Lung (tissue), 12 donors: Measurements from ENCODE around the gene PDS5B. TPM values are rescaled to one million over a fixed set of nuclear protein-coding genes. Genes with fewer than 3 reads are reported as not detected.

Experiments used
- ATAC-seq: fragments of 200-7000 bp; cut with Tn5 transposase; one replicate; pipeline ENCODE4 v1.9.1; 2020; ENCODE audit warnings: moderate number of reproducible peaks; ENCODE audit not compliant: insufficient read depth, low FRiP score
- DNase-seq, 3 donors: peaks; one replicate each; pipeline ENCODE4 v3.0.0-alpha.2; 2013 to 2017
- H3K27ac ChIP-seq, 2 donors: one replicate each; pipeline ENCODE4 v1.5.1; 2013; ENCODE audit warnings: mild to moderate bottlenecking in 2 of 2, moderate library complexity in 2 of 2, control low read depth in 1 of 2, inconsistent platforms in 1 of 2, low read depth in 1 of 2, low read length in 1 of 2
- H3K27me3 ChIP-seq, 3 donors: one replicate each; pipeline ENCODE4 v1.5.1; 2013; ENCODE audit warnings: low read length in 2 of 3; ENCODE audit not compliant: control insufficient read depth in 3 of 3, insufficient read depth in 3 of 3
- H3K36me3 ChIP-seq, 4 donors: one replicate each; pipeline ENCODE4 v1.5.1; 2013; ENCODE audit warnings: low read length in 4 of 4, mild to moderate bottlenecking in 1 of 4, moderate library complexity in 1 of 4; ENCODE audit not compliant: control insufficient read depth in 4 of 4, insufficient read depth in 4 of 4
- H3K4me1 ChIP-seq, 5 donors: one replicate each; pipeline ENCODE4 v1.5.1; 2013; ENCODE audit warnings: low read length in 5 of 5, mild to moderate bottlenecking in 2 of 5, moderate library complexity in 1 of 5; ENCODE audit not compliant: control insufficient read depth in 5 of 5, insufficient read depth in 5 of 5
- H3K4me3 ChIP-seq: one replicate; pipeline ENCODE4 v1.5.1; 2013; ENCODE audit warnings: mild to moderate bottlenecking, control low read depth, moderate library complexity
- H3K9ac ChIP-seq, 2 donors: one replicate each; pipeline ENCODE4 v1.5.1; 2013; ENCODE audit warnings: low read length in 2 of 2, control low read depth in 1 of 2; ENCODE audit not compliant: insufficient read depth in 1 of 2
- H3K9me3 ChIP-seq, 4 donors: one replicate each; pipeline ENCODE4 v1.5.1; 2013; ENCODE audit warnings: low read length in 3 of 4, mild to moderate bottlenecking in 1 of 4, moderate library complexity in 1 of 4; ENCODE audit not compliant: control insufficient read depth in 4 of 4, insufficient read depth in 3 of 4
- whole genome bisulfite sequencing, 2 donors: extraction: QIAGEN DNeasy Blood & Tissue Kit; methylation state at CpG; one replicate each; pipeline ENCODE4 v1.1.7; 2013; 5-methylcytosine and 5-hydroxymethylcytosine counted together
- polyA plus RNA-seq, 2 donors: library from polyadenylated mRNA; stranded (reverse); fragments of 200-250 nt; gene quantifications; one replicate each; pipeline ENCODE4 v1.2.1, GENCODE V29; 2013
- total RNA-seq, 2 donors: library from RNA; depleted of rRNA in 1 of 2; stranded (reverse); fragments of >200 nt in 1 of 2; gene quantifications; one replicate each; pipeline ENCODE4 v1.2.1, GENCODE V29; 2014 to 2021
- TF ChIP-seq, protein P1 (sequence below): IDR thresholded peaks from 2 replicates; pipeline ENCODE4 v1.5.1; 2012; ENCODE audit warnings: mild to moderate bottlenecking; ENCODE audit errors: control extremely low read depth, extremely low read depth
- donor health status: control.
- donor health status: control.
- donor health status: Bipolar disorder and iron deficiency.
- donor health status: healthy.
- donor health status: DM: yes; HTN: yes; CAD: no.

PDS5B gene
- total and polyA plus RNA-seq, 4 donors, result 5.3 to 111 (median 19.3) TPM

DNA sequence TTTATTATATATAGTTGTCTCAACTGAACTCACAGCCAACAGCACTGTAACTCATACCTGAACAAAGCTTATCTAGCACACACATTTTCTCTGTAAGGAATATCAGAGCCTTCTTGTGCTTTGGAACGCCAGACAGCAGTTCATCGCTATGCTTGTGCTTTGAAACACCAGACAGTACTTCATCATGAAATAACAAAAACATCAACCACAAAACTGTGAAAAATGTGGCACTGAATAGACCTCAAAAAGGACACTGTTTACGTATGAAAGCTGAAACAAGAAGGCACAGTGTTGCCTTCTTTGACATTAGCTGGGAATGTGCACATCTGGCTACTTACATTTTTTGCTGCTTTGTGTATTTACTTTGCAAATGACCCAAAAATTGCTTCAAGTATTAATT, 160.2 kb downstream of the PDS5B start:
- Histone ChIP-seq H3K4me3 (no peak overlapping the region), H3K4me1 (no peaks in the 10 kb centered on the region), H3K27me3 (no peaks in the 10 kb centered on the region), H3K9ac (no peak overlapping the region), H3K36me3 (peaks cover 3 to 15% (median 11%) of the 10 kb centered on the region in 4 donors), H3K9me3 (no peaks in the 10 kb centered on the region), H3K27ac (no peak overlapping the region)
- 84 to 90% methylated on average over 3 of the region's 3 CpGs for WGBS, 2 donors
- ATAC-seq (no peak), DNase-seq (no peak)
- TF ChIP-seq, protein P1, sequence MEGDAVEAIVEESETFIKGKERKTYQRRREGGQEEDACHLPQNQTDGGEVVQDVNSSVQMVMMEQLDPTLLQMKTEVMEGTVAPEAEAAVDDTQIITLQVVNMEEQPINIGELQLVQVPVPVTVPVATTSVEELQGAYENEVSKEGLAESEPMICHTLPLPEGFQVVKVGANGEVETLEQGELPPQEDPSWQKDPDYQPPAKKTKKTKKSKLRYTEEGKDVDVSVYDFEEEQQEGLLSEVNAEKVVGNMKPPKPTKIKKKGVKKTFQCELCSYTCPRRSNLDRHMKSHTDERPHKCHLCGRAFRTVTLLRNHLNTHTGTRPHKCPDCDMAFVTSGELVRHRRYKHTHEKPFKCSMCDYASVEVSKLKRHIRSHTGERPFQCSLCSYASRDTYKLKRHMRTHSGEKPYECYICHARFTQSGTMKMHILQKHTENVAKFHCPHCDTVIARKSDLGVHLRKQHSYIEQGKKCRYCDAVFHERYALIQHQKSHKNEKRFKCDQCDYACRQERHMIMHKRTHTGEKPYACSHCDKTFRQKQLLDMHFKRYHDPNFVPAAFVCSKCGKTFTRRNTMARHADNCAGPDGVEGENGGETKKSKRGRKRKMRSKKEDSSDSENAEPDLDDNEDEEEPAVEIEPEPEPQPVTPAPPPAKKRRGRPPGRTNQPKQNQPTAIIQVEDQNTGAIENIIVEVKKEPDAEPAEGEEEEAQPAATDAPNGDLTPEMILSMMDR, result no peak

DNA sequence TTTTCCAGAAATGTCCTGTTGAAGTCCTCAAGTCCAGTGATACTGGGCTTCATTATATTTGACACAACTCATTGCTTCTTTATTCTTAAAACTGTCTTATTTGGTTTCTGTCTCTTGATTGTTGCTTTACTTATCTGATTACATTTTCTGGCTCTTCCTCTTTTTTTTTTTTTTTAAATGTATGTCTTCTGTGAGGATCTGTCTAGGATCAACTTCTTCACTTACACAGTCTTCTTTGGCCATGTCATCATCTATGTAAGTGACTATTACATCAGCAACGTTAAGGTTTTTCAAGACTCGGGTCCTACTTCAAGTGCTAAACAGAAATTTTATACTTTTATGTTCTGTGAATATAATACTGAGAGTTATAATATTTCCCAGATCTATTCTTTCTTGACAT, 162.1 kb downstream of the PDS5B start:
- Histone ChIP-seq H3K4me3 (no peak overlapping the region), H3K36me3 (peaks cover 3 to 14% (median 11%) of the 10 kb centered on the region in 4 donors), H3K4me1 (no peaks in the 10 kb centered on the region), H3K9ac (no peak overlapping the region), H3K27me3 (no peaks in the 10 kb centered on the region), H3K9me3 (no peaks in the 10 kb centered on the region), H3K27ac (no peak overlapping the region)
- WGBS, 2 donors, result 79 to 94% methylated on average over 2 of the region's 2 CpGs
- no peak for ATAC-seq
- TF ChIP-seq, protein P1, result no peak
- DNase-seq, result no peak

DNA sequence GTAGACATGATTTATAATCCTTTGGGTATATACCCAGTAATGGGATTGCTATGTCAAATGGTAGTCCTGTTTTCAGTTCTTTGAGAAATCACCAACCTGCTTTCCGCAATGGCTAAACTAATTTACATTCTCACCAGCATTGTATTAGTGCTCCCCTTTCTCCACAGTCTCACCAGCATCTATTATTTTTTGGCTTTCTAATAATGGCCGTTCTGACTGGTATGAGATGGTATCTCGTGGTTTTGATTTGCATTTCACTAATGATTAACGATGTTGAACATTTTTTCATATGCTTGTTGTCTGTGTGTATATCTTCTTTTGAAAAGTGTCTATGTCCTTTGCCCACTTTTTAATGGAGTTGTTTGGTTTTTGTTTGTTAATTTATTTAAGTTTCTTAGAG, 165.1 kb downstream of the PDS5B start:
- Histone ChIP-seq H3K27me3 (no peaks in the 10 kb centered on the region), H3K36me3 (peaks cover 2 to 30% (median 9%) of the 10 kb centered on the region in 4 donors), H3K4me3 (no peak overlapping the region), H3K4me1 (no peaks in the 10 kb centered on the region), H3K9me3 (no peaks in the 10 kb centered on the region), H3K9ac (no peak overlapping the region), H3K27ac (no peak overlapping the region)
- TF ChIP-seq, protein P1, result no peak
- ATAC-seq, result no peak
- DNase-seq, result no peak
- WGBS, 2 donors, result 86 to 88% methylated on average over 4 of the region's 4 CpGs

DNA sequence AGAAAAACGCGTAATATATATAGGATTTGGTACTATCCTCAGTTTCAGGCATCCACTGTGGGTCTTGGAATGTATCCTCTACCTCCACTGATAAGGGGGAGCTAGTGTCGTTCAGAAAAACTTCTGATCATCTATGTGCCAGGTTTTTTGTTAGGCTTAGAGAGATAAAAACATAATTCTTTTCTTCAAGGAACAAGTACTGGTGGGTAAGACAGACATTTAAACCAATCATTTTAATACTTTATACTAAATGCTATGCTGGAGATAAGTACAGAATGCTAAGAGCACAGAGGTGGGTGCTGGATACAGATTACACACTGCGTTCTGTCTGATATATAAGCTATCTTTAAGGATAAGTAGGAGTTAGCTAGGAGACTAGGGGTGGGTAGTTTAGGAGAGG, 166.1 kb downstream of the PDS5B start:
- peaks cover 2 to 24% (median 5%) of the 10 kb centered on the region in 4 donors for H3K36me3 ChIP-seq
- H3K9me3 ChIP-seq, result no peaks in the 10 kb centered on the region
- TF ChIP-seq, protein P1, result no peak
- ATAC-seq (no peak), DNase-seq (no peak)
- H3K27me3 ChIP-seq, result no peaks in the 10 kb centered on the region
- WGBS, 2 donors, result 92 to 98% methylated on average over 4 of the region's 4 CpGs
- H3K4me3 ChIP-seq, result no peak overlapping the region
- H3K4me1 ChIP-seq, result no peaks in the 10 kb centered on the region
- H3K27ac ChIP-seq, result no peak overlapping the region
- no peak overlapping the region for H3K9ac ChIP-seq
